ENCODE measurements around the gene CEACAM7.
"Not testable (repeated sequence)": the region's sequence is repeated elsewhere in the genome, so short reads cannot be mapped to it uniquely, and the experiment has no call there.

Gene CEACAM7

DNA sequence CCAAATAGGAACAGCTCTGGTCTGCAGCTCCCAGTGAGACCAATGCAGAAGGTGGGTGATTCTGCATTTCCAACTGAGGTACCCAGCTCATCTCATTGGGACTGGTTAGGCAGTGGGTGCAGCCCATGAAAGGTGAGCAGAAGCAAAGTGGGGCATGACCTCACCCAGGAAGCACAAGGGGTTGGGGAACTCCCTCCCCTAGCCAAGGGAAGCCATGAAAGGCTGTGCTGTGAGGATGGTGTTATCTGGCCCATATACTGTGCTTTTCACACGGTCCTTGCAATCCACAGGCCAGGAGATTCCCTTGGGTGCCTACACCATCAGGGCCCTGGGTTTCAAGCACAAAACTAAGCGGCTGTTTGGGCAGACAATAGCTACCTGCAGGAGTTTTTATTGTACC lies 31.3 kb downstream of the CEACAM7 start:
- not testable (repeated sequence) for DNase-seq (ENCODE audit: low read depth)

DNA sequence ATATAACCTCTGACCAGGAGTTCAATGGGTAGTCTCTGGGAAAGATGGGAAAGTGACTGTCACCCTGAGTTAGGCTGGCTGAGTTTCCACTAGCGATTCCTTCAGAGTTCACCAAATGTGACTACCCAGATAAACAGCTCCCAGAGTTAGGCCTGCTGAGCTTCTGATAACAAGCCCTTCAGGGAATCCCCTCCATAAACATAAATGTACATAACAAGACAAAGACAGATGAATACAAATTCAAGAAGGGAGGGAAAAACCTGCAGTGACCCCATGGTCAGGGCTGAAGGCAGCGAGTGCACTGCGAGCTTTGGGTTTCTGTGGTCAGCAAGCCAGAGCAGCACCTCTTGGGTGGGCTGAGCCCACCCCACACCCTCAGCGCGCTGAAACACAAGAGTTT lies 35.8 kb downstream of the CEACAM7 start:
- no peak for DNase-seq (ENCODE audit: low read depth)

- DNase-seq (ENCODE audit: low read depth): no peak
Observed at GRCh38 chr19:41649827-41650226, 38.2 kb downstream of the CEACAM7 start.

DNA sequence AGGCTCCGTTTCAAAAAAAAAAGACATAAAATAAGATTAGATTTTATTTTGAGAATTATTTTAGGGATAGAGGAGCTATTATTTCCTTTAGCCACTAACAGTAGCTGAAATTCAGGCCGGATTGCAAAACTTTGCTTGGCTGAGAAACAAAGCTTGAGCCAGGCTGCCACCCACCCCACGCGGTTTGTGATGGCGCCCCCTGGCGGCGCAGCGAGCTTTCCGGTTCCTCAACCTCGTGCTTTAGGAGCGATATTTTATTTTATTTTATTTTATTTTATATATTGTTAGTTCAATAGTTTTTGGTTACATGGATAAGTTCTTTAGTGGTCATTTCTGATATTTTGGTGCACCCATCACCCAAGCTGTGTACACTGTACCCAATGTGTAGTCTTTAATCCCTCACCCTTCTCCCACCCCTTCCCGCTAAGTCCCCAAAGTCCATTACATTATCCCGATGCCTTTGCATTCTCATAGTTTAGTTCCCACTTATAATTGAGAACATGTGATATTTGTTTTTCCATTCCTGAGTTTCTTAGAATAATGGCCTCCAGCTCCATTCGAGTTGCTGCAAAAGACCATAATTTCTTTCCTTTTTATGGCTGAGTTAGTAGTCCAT lies 41.4 kb downstream of the CEACAM7 start:
- DNase-seq (ENCODE audit: low read depth): peak; percentile 6

GRCh38 chr19:41641879-41642485 lies 46.1 kb downstream of the CEACAM7 start:
- DNase-seq (ENCODE audit: low read depth): peak; percentile 26

- no peak for DNase-seq (ENCODE audit: low read depth)
Observed at GRCh38 chr19:41638641-41639081, 49.4 kb downstream of the CEACAM7 start.

DNA sequence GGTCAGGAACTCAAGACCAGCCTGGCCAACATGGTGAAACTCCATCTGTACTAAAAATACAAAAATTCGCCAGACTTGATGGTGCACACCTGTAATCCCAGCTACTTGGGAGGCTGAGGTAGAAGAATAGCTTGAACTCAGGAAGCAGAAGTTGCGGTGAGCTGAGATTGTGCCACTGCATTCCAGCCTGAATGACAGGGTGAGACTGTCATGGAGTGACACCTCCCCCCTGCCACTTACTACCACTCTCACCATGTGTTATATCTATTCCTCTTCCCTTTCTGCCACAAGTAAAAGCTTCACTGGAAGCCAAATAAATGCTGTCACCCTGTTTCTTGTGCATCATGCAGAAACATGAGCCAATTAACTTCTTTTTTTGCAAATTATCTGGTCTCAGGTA lies 50.6 kb downstream of the CEACAM7 start:
- DNase-seq (ENCODE audit: low read depth): no peak

DNA sequence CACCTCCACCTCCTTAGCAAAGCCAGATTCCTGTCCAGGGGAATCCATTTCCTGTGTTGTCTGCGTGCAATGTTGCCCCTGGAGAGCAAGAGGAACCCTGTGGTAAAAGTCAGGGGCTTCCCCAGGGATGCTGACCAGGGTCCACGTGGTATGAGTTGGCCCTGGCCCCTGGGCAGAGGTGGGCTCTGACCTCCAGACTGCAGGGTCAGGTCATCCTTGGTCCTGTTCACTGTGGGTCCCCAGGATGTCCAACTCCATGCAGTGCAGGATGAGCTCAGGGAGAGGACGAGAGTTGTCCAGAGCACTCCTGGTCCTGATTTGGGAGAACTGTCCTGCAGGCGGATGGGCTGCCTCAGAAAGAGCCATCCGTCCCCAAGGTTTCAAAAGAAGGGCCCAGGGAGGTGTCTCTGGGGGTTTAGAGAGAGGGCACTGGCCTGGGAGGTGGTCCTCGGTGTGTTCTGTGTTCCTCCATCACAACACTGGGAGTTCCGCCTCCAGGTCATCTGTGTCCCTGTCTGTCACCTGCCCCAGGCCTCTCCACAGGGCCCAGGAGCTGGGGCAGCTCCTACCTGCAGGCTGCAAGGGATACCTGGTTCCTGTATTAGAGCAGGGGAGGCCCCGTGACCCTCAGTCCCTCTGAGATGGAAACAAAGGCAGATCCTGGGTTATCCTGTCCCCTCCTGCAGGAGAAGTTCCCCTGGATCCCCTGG lies 59.9 kb downstream of the CEACAM7 start:
- no peak for DNase-seq (ENCODE audit: low read depth)

GRCh38 chr19:41626877-41627276 lies 61.2 kb downstream of the CEACAM7 start, which contains the start of gene CEACAM4:
CEACAM4 (minus strand) TSS chr19:41627074; CDS start chr19:41626963, 111 bp downstream.
- no peak for DNase-seq (ENCODE audit: low read depth)

GRCh38 chr19:41626278-41626677 lies 61.8 kb downstream of the CEACAM7 start:
- no peak for DNase-seq (ENCODE audit: low read depth)

GRCh38 chr19:41624937-41625336 lies 63.1 kb downstream of the CEACAM7 start:
- no peak for DNase-seq (ENCODE audit: low read depth)

- no peak for DNase-seq (ENCODE audit: low read depth)
Observed at GRCh38 chr19:41624515-41624914, 63.6 kb downstream of the CEACAM7 start.

DNA sequence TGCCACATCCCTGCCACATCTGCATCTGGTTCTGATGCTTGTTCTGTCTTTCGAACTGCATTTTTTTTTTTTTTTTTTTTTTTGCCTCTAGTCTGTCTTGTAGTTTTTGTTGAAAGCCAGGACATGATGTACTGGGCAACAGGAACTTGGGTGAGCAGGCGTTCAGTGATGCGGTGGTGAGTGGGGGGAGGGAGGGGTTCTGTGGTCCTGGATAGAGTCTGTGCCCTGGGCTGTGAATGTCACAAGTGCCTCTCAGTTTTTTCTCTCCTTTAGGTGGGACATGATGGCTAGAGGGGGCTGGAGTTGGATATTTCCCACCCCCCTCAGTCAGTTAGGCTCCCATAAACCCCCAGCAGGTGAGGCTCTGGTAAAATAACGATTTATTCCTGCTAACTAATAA lies 64.7 kb downstream of the CEACAM7 start:
- DNase-seq (ENCODE audit: low read depth): no peak

All from amniotic epithelial cell (primary cell).